NOMO-1 treated with dmso at 0.1 percent for 144 hours (cell line): ENCODE data around the gene ELMO3.

Source experiments
- DNase-seq: peaks from one replicate; lab custom pipeline; 2025; ENCODE audit not compliant: unreplicated experiment; lab: John Stamatoyannopoulos, UW

Gene ELMO3, protein sequence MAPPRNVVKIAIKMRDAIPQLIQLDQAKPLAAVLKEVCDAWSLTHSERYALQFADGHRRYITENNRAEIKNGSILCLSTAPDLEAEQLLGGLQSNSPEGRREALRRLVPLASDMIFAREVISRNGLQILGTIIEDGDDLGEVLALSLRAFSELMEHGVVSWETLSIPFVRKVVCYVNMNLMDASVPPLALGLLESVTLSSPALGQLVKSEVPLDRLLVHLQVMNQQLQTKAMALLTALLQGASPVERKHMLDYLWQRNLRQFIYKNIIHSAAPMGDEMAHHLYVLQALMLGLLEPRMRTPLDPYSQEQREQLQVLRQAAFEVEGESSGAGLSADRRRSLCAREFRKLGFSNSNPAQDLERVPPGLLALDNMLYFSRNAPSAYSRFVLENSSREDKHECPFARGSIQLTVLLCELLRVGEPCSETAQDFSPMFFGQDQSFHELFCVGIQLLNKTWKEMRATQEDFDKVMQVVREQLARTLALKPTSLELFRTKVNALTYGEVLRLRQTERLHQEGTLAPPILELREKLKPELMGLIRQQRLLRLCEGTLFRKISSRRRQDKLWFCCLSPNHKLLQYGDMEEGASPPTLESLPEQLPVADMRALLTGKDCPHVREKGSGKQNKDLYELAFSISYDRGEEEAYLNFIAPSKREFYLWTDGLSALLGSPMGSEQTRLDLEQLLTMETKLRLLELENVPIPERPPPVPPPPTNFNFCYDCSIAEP

DNA sequence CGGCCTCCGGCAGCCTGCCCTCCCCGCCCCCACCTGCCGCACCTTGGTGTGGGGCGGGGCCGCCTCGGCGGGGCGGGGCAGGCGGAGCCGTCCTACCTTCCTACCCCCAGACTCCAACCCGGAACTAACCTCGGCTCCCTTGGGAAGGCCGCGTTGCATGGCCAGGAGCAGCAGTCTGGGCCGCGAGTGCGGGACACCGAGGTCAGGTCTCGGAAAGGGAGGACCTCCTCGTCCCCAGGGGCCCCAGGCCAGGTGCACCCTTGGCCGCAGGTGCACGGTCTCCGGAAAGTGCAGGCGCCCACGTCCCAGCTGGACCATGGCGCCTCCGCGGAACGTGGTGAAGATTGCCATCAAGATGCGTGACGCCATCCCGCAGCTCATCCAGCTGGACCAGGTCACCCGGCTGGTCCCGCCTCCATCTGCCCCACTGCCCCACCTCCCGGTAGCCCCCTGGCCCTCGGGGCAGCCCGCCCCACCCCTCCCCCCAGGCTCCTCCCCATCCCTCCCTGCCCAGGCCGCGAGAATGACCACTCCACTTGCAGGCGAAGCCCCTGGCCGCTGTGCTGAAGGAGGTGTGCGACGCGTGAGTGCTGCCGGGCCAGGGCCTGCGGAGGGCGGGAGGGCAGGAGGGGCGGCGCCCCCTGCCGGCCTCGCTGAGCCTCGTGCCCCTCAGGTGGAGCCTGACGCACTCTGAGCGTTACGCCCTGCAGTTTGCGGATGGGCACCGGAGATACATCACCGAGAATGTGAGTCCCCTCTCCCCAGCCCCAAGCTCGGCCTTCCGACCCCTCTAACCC lies at the start of gene ELMO3:
Gene ELMO3, plus strand, starts transcription at position 121 of the 797 bp plus-strand sequence. Its CDS starts 196 bp downstream, at position 317.
- no peak for DNase-seq

DNA sequence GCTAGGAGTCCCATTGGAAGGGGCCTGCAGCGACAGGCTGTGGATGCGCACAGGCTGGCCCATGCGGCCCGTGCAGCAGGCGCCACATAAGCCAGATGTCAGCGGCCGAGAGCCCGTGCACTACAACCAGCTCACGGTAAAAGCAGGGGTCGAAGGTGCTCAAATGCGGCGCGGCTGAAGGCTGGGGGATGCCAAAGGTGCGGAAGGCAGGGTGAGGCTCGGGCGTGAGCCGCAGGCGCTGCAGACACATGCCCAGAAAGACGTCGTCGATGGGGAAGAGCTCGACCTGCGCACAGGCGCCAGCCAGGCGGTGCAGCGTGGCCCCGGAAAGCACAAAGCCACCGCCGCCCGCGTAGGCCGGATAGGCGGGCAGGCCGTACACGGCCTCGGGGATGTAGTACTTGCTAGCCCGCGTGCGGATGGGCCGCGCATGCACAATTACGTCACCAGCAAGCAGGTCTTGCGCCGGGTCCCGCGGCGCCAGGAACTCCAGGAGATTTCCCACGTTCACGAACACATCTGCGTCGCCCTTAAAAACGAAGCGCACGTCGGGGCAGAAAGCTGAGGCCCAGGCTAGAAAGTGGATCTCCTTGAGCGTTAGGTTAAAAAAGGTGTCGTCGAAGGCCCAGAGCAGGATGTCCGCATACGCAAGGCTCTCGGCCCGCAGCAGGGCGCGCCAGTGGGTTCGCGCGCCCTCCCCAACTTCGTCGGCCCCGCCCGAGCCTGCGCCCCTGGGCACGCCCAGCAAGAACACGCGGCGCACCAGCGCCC lies 49.5 kb upstream of the ELMO3 start:
- no peak for DNase-seq

GRCh38 chr16:67150047-67150832 lies 48.7 kb upstream of the ELMO3 start:
- no peak for DNase-seq

DNA sequence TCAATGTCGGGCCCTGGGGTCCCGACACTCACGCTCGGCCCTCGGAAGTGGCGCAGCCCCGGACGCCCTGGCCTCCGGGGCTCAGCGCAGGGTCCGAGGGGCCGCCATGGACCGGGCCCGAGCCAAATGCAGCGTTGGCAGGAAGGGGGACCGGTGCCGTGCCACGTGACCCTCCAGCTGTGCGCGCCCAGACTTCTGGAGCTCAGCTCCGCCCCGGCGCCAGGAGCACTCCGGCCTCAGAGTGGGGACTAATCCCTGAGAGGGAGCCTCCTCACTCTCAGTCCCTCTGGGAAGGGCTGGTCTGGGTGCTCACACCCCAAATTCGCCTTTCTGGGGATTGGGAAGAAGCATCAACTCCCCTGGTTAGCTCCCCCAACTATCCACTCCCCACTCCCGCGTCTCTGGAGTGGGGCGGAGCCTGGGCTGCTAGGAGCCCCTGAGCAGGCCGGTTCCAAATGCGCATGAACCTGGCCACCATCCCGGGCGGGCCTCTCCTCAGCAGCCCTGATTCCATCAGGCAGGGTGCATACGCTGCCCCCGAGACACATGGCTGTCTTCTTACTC lies 48.0 kb upstream of the ELMO3 start, which contains the start of gene B3GNT9:
Gene B3GNT9, minus strand, starts transcription at position 166 of the 564 bp plus-strand sequence. CDS start 513 bp downstream, outside the sequence.
- DNase-seq, result no peak

DNA sequence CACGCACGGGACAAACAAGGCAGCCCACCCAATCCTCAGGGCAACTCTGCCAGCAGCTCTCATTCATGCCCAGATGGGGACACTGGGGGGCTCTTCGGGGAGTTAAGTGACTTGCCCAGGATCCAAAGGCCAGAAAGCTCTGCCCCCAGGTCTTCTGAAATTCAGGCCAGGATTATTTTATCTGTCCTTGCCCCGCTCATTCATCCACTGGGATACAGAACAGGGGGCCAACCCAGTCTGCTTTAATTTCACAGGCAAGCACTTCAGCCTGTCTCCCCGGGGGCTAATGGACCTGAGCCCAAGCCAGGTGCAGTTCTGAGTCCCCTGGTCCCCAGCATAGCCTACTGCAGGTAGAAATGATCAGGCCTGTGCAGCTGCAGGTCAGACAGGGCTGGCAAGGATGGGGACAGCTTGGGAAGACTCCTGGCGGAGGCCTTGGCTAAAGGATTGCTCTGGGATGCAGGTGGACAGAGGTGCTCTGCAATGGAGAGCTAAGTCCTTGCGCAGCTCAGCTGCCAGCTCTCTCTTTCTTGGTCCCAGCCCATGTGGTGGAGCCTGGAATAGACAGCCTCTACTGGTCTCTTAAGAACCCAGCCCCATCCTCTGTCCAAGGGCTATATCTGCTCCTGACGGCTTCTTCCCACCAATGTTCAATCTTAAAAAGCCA lies 47.4 kb upstream of the ELMO3 start:
- no peak for DNase-seq

GRCh38 chr16:67154578-67155294 lies 44.2 kb upstream of the ELMO3 start:
- DNase-seq, result no peak

GRCh38 chr16:67155295-67156142 lies 43.4 kb upstream of the ELMO3 start:
- DNase-seq, result peak; percentile 52

DNA sequence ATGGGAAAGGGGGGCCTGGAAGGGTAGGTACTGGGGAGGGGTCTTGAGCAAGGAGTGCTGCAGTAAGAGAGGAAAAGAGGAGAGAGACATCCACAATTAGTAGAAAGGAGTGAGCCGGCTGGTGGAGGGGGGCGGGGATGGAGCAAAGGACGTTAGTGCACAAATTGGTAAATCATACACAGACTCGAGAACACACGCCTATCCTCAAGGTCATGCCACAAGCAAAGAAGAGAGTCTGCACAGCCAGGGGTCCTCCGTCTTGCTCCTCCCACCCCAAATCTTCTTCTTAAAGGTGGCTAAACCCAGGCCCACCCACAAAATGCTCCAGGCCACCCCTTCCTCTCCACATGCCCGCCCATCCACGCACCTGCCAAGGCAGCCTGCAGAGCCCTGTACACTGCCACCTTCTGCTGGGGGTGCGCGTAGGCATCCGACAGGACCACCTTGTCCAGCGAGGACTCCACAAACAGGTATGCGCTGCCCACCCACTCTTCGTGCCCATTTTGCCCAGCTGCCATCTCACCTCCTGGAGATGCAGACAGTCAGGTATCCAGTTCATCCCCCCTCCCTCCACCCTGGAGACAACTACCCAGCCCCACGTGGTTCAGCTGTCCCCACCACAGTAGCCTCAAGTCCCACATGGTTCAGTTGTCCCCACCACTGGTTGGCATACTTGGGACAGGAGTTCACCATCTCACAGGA lies 42.6 kb upstream of the ELMO3 start:
- no peak for DNase-seq

DNA sequence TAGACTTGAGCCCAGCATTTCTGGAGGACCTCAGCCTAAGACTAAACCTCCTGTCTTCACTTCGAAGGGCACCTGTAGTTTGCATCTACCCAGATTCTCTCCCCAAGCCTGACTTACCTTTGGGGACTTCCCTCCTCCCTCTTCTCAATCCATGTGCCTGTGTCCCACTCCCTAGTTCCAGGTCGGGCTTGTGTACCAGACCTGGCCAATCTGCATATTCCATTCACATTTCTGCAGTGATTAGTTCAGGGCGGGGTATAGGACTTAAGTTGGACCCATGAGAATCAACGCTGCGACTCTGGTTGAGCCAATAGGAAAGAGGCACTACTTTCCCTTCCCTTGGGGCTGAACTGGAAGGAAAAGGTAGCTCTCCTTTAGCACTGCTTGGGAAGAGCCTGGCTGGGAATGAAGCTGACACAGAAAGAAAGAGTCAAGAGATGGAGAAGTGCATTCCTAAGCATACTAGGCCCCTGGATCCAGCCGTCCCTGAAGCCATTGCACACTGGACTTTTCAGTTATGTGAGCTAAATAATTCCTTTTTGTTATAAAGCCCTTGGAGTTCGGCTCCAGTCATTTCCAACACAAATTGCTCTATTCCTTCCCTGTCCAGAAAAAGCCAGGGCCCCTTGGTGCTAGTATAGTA lies 41.7 kb upstream of the ELMO3 start:
- no peak for DNase-seq

DNA sequence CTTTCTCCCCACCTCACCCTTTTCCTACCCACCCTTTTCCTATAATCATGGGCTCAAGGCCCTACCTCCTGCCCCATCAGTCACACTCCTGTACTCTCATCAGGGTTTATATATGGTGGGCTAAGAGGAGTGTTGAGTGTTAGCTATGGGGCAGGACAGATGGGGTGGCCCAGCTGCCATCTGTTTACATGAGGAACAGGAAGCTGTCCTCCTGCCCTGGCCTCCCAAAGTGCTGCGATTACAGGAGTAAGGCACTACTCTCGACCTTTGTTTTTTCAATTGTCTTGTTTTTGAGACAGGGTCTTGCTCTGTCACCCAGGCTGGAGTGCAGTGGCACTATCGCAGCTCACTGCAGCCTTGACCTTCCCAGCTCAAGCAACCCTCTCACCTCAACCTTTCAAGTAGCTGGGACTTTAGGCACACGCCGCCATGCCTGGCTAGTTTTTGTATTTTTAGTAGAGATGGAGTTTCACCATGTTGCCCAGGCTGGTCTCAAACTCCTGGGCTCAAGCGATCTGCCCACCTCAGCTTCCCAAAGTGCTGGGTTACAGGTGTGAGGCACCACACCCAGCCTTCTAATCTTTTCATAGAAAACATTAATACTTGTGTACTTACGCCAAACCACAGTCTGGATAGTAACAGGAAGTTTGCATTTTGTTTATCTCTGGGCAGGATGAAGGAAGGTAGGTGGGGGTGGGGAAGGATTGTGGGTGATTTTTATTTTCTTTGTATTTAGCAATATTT lies 40.9 kb upstream of the ELMO3 start:
- DNase-seq, result no peak

GRCh38 chr16:67158637-67159600 lies 40.0 kb upstream of the ELMO3 start:
- DNase-seq, result peak; percentile 50

DNA sequence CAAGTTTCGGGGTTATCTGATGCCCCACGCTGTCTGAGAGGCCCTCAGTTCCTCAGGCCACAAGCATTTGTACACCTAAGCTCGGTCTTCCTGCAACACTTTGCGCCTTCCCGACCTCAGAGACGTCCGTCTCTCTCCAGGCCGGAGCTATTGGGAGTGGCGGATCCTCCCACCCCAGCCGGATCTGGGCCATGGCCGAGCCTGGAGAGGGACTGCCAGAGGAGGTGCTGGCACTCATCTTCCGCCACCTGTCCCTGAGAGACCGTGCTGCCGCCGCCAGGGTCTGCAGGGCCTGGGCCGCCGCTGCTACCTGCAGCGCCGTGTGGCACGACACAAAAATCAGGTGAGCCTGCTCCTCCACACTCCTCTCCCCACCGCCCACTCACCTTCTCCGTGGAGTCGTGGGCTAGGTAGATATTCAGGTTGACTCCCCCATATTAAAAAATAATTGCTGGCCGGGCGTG lies 37.3 kb upstream of the ELMO3 start:
- no peak for DNase-seq

DNA sequence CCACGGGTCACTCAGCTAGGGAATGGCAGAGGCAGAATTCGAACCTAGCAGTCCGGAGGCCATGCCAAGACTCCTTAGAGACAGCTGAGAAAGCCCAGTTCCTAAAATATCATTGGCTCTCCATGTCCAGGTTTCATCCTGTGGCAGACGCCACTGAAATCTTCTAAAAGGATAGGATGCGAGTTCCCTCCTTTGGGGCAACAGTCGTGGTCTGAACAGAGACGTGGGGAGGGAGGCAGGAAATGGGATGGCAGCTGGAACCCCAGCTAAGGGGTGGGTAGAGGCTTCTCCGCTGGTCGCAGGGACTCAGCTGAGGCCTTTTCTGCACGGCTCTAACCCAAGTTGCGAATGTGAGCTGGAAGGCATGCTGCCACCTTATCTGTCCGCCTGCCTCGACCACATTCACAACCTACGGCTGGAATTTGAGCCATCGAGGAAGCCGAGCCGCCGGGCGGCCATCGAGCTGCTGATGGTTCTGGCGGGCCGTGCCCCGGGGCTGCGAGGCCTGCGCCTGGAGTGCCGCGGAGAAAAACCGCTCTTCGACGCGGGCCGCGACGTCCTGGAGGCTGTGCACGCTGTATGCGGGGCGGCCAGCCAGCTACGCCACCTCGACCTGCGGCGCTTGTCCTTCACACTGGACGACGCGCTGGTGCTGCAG lies 36.3 kb upstream of the ELMO3 start:
- no peak for DNase-seq
